Coronary artery (tissue), 2 donors: ENCODE data around the gene MAFB.

Experiments used
- DNase-seq: peaks from one replicate; pipeline ENCODE4 v3.0.0-alpha.2; 2017; ENCODE audit warnings: low spot score
- H3K27ac ChIP-seq, 2 donors: fragments of 200-600 bp; sonication (generic); one replicate each; pipeline ENCODE4 v1.5.1; 2016 to 2019
- H3K4me3 ChIP-seq: fragments of 200-600 bp; sonication (generic); 2 replicates; pipeline ENCODE4 v1.5.1; 2016; ENCODE audit warnings: mild to moderate bottlenecking, moderate library complexity
- CTCF ChIP-seq: fragments of 200-600 bp; sonication (generic); IDR thresholded peaks from one replicate; pipeline ENCODE4 v1.5.1; 2019; ENCODE audit warnings: antibody characterized with exemption

Gene MAFB

GRCh38 chr20:40683221-40683893 is 5.7 kb downstream of the MAFB start:
- Histone ChIP-seq H3K27ac (peak overlapping the region; percentile 53 to 84), H3K4me3 (peak overlapping the region; percentile 88)
- TF ChIP-seq CTCF, result no peak
- DNase-seq, result no peak

- Histone ChIP-seq H3K4me3 (peak overlapping the region; percentile 88), H3K27ac (peak overlapping the region; percentile 53 to 84)
- DNase-seq, result no peak
- no peak for TF ChIP-seq CTCF
Measured at GRCh38 chr20:40682104-40682981, 6.7 kb downstream of the MAFB start.

- DNase-seq, result no peak
- H3K27ac ChIP-seq, result peak overlapping the region in 1 of 2 donors; percentile 84
- TF ChIP-seq CTCF, result no peak
- no peak overlapping the region for H3K4me3 ChIP-seq
Measured at GRCh38 chr20:40681684-40682083, 7.4 kb downstream of the MAFB start.

GRCh38 chr20:40681165-40681564 is 7.9 kb downstream of the MAFB start:
- no peak for DNase-seq
- TF ChIP-seq CTCF, result no peak
- no peak overlapping the region for H3K4me3 ChIP-seq
- H3K27ac ChIP-seq, result peak overlapping the region in 1 of 2 donors; percentile 25

GRCh38 chr20:40680161-40680959 is 8.7 kb downstream of the MAFB start:
- Histone ChIP-seq H3K27ac (peak overlapping the region in 1 of 2 donors; percentile 25), H3K4me3 (no peak overlapping the region)
- no peak for DNase-seq
- TF ChIP-seq CTCF, result no peak

GRCh38 chr20:40679184-40679583 is 9.9 kb downstream of the MAFB start:
- DNase-seq, result no peak
- no peak for TF ChIP-seq CTCF
- Histone ChIP-seq H3K4me3 (no peak overlapping the region), H3K27ac (no peak overlapping the region)
